CD14-positive monocyte (primary cell): ENCODE results near the gene STEEP1. TPM values are rescaled to one million over a fixed set of nuclear protein-coding genes. Genes with fewer than 3 reads are reported as not detected.

ENCODE experiments used
- DNase-seq, 3 donors: peaks; one replicate each; pipeline ENCODE4 v3.0.0-alpha.2; 2011 to 2022
- H2AFZ ChIP-seq: 2 replicates; pipeline ENCODE4 v1.6.0; 2012; ENCODE audit warnings: mild to moderate bottlenecking, low read depth, low read length, inconsistent platforms; ENCODE audit not compliant: insufficient read depth, poor library complexity, severe bottlenecking
- H3K27ac ChIP-seq, 2 donors: 1 replicate in 1 of 2; 2 replicates in 1 of 2; pipeline ENCODE4 v1.5.1; 2012 to 2013; ENCODE audit warnings: low read length in 2 of 2, control low read depth in 1 of 2, inconsistent platforms in 1 of 2, low read depth in 1 of 2, mild to moderate bottlenecking in 1 of 2
- H3K27me3 ChIP-seq, 2 donors: one replicate each; pipeline versions ENCODE4 v1.6.0 to v1.6.1; 2011 to 2013; ENCODE audit warnings: low read length in 2 of 2; ENCODE audit not compliant: control insufficient read depth in 2 of 2, insufficient read depth in 2 of 2
- H3K36me3 ChIP-seq, 2 donors: replicated peaks in 1 of 2; 1 replicate in 1 of 2; 2 replicates in 1 of 2; pipeline versions ENCODE4 v1.5.1 to v1.6.1; 2012 to 2013; ENCODE audit warnings: low read length in 2 of 2, control low read depth in 1 of 2, inconsistent platforms in 1 of 2, mild to moderate bottlenecking in 1 of 2; ENCODE audit not compliant: insufficient read depth in 2 of 2, control insufficient read depth in 1 of 2
- H3K4me1 ChIP-seq, 2 donors: 1 replicate in 1 of 2; 2 replicates in 1 of 2; pipeline versions ENCODE4 v1.5.1 to v1.6.1; 2012 to 2013; ENCODE audit warnings: low read length in 2 of 2, control low read depth in 1 of 2, inconsistent platforms in 1 of 2, mild to moderate bottlenecking in 1 of 2, moderate library complexity in 1 of 2; ENCODE audit not compliant: insufficient read depth in 2 of 2, control insufficient read depth in 1 of 2
- H3K4me2 ChIP-seq: replicated peaks from 2 replicates; pipeline ENCODE3; 2012; ENCODE audit warnings: low read length, moderate library complexity, mild to moderate bottlenecking; ENCODE audit not compliant: poor library complexity, severe bottlenecking; ENCODE audit errors: extremely low read depth
- H3K4me3 ChIP-seq, 3 experiments: fragments of 200-600 bp in 1 of 3; sonication (generic) in 1 of 3; replicated peaks in 1 of 3; 1 replicate in 2 of 3; 2 replicates in 1 of 3; pipeline ENCODE4 v1.5.1; 2011 to 2013; ENCODE audit warnings: low read length in 3 of 3, mild to moderate bottlenecking in 3 of 3, control low read depth in 2 of 3, low read depth in 2 of 3, inconsistent platforms in 1 of 3, moderate library complexity in 1 of 3
- H3K79me2 ChIP-seq: 2 replicates; pipeline ENCODE4 v1.6.0; 2012; ENCODE audit warnings: mild to moderate bottlenecking, control low read depth, inconsistent platforms, low read length, moderate library complexity; ENCODE audit not compliant: insufficient read depth
- H3K9ac ChIP-seq: 2 replicates; pipeline ENCODE4 v1.6.0; 2017; ENCODE audit warnings: low read length, mild to moderate bottlenecking; ENCODE audit not compliant: insufficient read depth, poor library complexity, severe bottlenecking
- H3K9me3 ChIP-seq, 2 donors: replicated peaks in 1 of 2; 1 replicate in 1 of 2; 2 replicates in 1 of 2; pipeline versions ENCODE4 v1.5.1 to v1.6.1; 2012 to 2013; ENCODE audit warnings: low read length in 2 of 2, control low read depth in 1 of 2; ENCODE audit not compliant: control insufficient read depth in 1 of 2, insufficient read depth in 1 of 2
- H4K20me1 ChIP-seq: 2 replicates; pipeline ENCODE4 v1.6.0; 2012; ENCODE audit warnings: mild to moderate bottlenecking, low read length, control low read depth, moderate library complexity; ENCODE audit not compliant: insufficient read depth
- H3K27ac Mint-ChIP-seq, 7 donors: one replicate each; pipeline ENCODE4 v1.8.0; 2020; ENCODE audit warnings: mild to moderate bottlenecking in 7 of 7, mixed read lengths in 7 of 7, moderate library complexity in 6 of 7, inconsistent platforms in 2 of 7
- H3K27me3 Mint-ChIP-seq, 3 donors: one replicate each; pipeline ENCODE4 v1.8.0; 2021 to 2022; ENCODE audit warnings: low read depth in 3 of 3, mild to moderate bottlenecking in 3 of 3, mixed read lengths in 3 of 3, moderate library complexity in 3 of 3, inconsistent platforms in 1 of 3
- H3K36me3 Mint-ChIP-seq, 2 donors: one replicate each; pipeline ENCODE4 v1.8.0; 2020; ENCODE audit warnings: mixed read lengths in 2 of 2, inconsistent platforms in 1 of 2, mild to moderate bottlenecking in 1 of 2
- H3K4me1 Mint-ChIP-seq: one replicate; pipeline ENCODE4 v1.8.0; 2020; ENCODE audit warnings: mild to moderate bottlenecking, mixed read lengths
- H3K4me3 Mint-ChIP-seq, 2 donors: one replicate each; pipeline ENCODE4 v1.8.0; 2020; ENCODE audit warnings: mild to moderate bottlenecking in 2 of 2, mixed read lengths in 2 of 2, moderate library complexity in 1 of 2
- H3K9me3 Mint-ChIP-seq, 7 donors: one replicate each; pipeline ENCODE4 v1.8.0; 2020 to 2022; ENCODE audit warnings: mixed read lengths in 7 of 7, mild to moderate bottlenecking in 6 of 7, moderate library complexity in 6 of 7, inconsistent platforms in 2 of 7
- CTCF ChIP-seq: fragments of 200-600 bp; IDR thresholded peaks from one replicate; pipeline ENCODE4 v1.8.0; 2022; ENCODE audit warnings: antibody characterized with exemption, mild to moderate bottlenecking
- WGBS: methylation state at CpG from one replicate; pipeline ENCODE4 v1.1.5; 2013; ENCODE audit warnings: missing lambda C conversion rate; ENCODE audit not compliant: insufficient coverage; 5-methylcytosine and 5-hydroxymethylcytosine counted together
- intact Hi-C, 2 donors: fragments of 100-400 bp; cut with micrococcal nuclease; formaldehyde crosslinking; loops; one replicate each; pipeline versions ENCODE4 v1.15.0 to v1.15.1; 2023
- polyA plus RNA-seq, 3 donors: library from polyadenylated mRNA; depleted of rRNA in 1 of 3; unstranded in 2 of 3; stranded (reverse) in 1 of 3; fragments of 300-500 nt in 2 of 3; fragments of >200 nt in 1 of 3; fragmentation: Illumina TruSeq in 2 of 3; gene quantifications; 1 replicate in 2 of 3; 2 replicates in 1 of 3; pipeline ENCODE4 v1.2.3, GENCODE V29; 2012 to 2021

Gene STEEP1
- polyA plus RNA-seq, 3 donors, result 10.6 to 13.2 (median 12.6) TPM

GRCh38 chrX:119607018-119607389, 41.8 kb upstream of the STEEP1 start:
- Histone ChIP-seq H4K20me1 (no peaks in the 10 kb centered on the region), H3K4me3 (peak overlapping the region in 2 of 3 experiments; percentile 83 to 86), H3K4me1 (peaks cover 11 to 14% of the 10 kb centered on the region in 2 donors), H3K27ac (peak overlapping the region; percentile 71 to 91), H3K9ac (peak overlapping the region; percentile 72), H3K4me2 (peak overlapping the region; percentile 81), H3K36me3 (no peaks in the 10 kb centered on the region), H2AFZ (peak overlapping the region; percentile 43), H3K27me3 (no peaks in the 10 kb centered on the region), H3K9me3 (no peaks in the 10 kb centered on the region), H3K79me2 (peaks cover 42% of the 10 kb centered on the region)
- Mint-ChIP-seq H3K9me3 (peaks cover 0 to 3% (median 0%) of the 10 kb centered on the region in 7 donors), H3K27me3 (peaks cover 0 to 33% (median 0%) of the 10 kb centered on the region in 3 donors), H3K27ac (peak overlapping the region; percentile 97 to 99 (median 99)), H3K4me1 (peaks cover 18% of the 10 kb centered on the region), H3K4me3 (peak overlapping the region; percentile 84 to 89), H3K36me3 (no peaks in the 10 kb centered on the region)
- intact Hi-C loops, result loop anchor here (10.0 kb wide), 2 partner anchors 88 to 168 kb away; partner anchors contain the start of gene SEPTIN6 (in 1 of the 2)
- no CpG with 5 or more reads among the region's 7 CpGs for WGBS
- no peak for DNase-seq
- TF ChIP-seq CTCF, result no peak

GRCh38 chrX:119606280-119607017, 41.2 kb upstream of the STEEP1 start, which contains the start of gene NKRF:
Gene NKRF (minus strand): TSS chrX:119606424.
- Histone ChIP-seq H3K9ac (peak within 1 kb of the TSS; percentile 72), H3K27me3 (no peaks in the 10 kb centered on the region), H4K20me1 (no peaks in the 10 kb centered on the region), H3K4me1 (peaks cover 11 to 14% of the 10 kb centered on the region in 2 donors), H3K4me3 (peak within 1 kb of the TSS; percentile 78 to 86 (median 83)), H2AFZ (peak within 1 kb of the TSS; percentile 68), H3K79me2 (peaks cover 47% of the 10 kb centered on the region), H3K4me2 (peak within 1 kb of the TSS; percentile 81), H3K27ac (peak within 1 kb of the TSS; percentile 71 to 91), H3K9me3 (no peaks in the 10 kb centered on the region), H3K36me3 (no peaks in the 10 kb centered on the region)
- WGBS, result 0% methylated on average over 15 of the region's 46 CpGs
- Mint-ChIP-seq H3K36me3 (peaks cover 0 to 2% of the 10 kb centered on the region in 2 donors), H3K4me3 (peak within 1 kb of the TSS; percentile 95 to 97), H3K9me3 (peaks cover 0 to 3% (median 0%) of the 10 kb centered on the region in 7 donors), H3K27me3 (peaks cover 0 to 35% (median 0%) of the 10 kb centered on the region in 3 donors), H3K27ac (peak within 1 kb of the TSS; percentile 97 to 99 (median 99)), H3K4me1 (peaks cover 18% of the 10 kb centered on the region)
- DNase-seq, result peak; percentile 89 to 91 (median 89)
- intact Hi-C loops, result loop anchor here (10.0 kb wide), 2 partner anchors 88 to 168 kb away; partner anchors contain the start of gene SEPTIN6 (in 1 of the 2)
- TF ChIP-seq CTCF, result no peak
